Measurements from ENCODE around the gene SSTR5. TPM values are rescaled to one million over a fixed set of nuclear protein-coding genes. Genes with fewer than 3 reads are reported as not detected.

The SSTR5 gene
- polyA plus RNA-seq, 2 of the 4 experiments (the other 2 are of a cell fraction) = 0.06 to 0.08 TPM

DNA sequence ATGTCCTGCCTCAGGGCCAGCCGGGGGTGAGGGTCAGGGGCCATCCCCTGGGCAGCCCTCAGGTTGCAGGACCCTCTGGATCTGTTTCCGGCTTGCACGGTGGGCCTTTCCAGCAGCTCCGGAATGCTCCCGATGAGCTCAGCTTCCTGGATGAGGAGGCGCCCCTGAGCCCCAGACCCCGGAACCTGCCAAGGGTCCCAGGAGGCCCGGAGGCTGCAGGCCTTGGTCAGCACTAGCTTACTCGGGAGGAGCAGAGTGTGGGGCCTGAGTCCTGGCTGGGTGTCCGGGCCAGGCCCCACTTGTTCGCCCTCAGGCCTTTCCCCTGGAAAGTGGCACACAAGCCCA is 31.1 kb downstream of the SSTR5 start:
- Histone ChIP-seq H3K4me2 (no peak overlapping the region; the same call in 2 of the 3 replicates), H3K4me3 (no peak overlapping the region), H3K4me1 (peaks cover 20% of the 10 kb centered on the region), H3K27ac (no peak overlapping the region), H3K9me3 (no peaks in the 10 kb centered on the region)
- DNase-seq (ENCODE audit: low read depth in 1 of 2, low spot score in 1 of 2) = no peak
- TF ChIP-seq JUN (IDR thresholded peaks at IDR 0.05) (no peak), JUNB (IDR thresholded peaks at IDR 0.05) (no peak), TP53 (CRISPR knock-in tag; IDR thresholded peaks at IDR 0.05) (no peak), ZSCAN20 (CRISPR knock-in tag; IDR thresholded peaks at IDR 0.05) (no peak), RNF2 (IDR thresholded peaks at IDR 0.05; ENCODE audit: borderline replicate concordance, low read depth) (no peak), HEYL (CRISPR knock-in tag; IDR thresholded peaks at IDR 0.05) (no peak), FOXS1 (CRISPR knock-in tag; IDR thresholded peaks at IDR 0.05) (no peak)
- TF ChIP-seq, protein P1, sequence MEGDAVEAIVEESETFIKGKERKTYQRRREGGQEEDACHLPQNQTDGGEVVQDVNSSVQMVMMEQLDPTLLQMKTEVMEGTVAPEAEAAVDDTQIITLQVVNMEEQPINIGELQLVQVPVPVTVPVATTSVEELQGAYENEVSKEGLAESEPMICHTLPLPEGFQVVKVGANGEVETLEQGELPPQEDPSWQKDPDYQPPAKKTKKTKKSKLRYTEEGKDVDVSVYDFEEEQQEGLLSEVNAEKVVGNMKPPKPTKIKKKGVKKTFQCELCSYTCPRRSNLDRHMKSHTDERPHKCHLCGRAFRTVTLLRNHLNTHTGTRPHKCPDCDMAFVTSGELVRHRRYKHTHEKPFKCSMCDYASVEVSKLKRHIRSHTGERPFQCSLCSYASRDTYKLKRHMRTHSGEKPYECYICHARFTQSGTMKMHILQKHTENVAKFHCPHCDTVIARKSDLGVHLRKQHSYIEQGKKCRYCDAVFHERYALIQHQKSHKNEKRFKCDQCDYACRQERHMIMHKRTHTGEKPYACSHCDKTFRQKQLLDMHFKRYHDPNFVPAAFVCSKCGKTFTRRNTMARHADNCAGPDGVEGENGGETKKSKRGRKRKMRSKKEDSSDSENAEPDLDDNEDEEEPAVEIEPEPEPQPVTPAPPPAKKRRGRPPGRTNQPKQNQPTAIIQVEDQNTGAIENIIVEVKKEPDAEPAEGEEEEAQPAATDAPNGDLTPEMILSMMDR (IDR thresholded peaks at IDR 0.05) = no peak
- TF ChIP-seq, protein P2, sequence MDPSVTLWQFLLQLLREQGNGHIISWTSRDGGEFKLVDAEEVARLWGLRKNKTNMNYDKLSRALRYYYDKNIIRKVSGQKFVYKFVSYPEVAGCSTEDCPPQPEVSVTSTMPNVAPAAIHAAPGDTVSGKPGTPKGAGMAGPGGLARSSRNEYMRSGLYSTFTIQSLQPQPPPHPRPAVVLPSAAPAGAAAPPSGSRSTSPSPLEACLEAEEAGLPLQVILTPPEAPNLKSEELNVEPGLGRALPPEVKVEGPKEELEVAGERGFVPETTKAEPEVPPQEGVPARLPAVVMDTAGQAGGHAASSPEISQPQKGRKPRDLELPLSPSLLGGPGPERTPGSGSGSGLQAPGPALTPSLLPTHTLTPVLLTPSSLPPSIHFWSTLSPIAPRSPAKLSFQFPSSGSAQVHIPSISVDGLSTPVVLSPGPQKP (IDR thresholded peaks at IDR 0.05; ENCODE audit: low read depth, low read length) = no peak
- TF ChIP-seq, protein P3, sequence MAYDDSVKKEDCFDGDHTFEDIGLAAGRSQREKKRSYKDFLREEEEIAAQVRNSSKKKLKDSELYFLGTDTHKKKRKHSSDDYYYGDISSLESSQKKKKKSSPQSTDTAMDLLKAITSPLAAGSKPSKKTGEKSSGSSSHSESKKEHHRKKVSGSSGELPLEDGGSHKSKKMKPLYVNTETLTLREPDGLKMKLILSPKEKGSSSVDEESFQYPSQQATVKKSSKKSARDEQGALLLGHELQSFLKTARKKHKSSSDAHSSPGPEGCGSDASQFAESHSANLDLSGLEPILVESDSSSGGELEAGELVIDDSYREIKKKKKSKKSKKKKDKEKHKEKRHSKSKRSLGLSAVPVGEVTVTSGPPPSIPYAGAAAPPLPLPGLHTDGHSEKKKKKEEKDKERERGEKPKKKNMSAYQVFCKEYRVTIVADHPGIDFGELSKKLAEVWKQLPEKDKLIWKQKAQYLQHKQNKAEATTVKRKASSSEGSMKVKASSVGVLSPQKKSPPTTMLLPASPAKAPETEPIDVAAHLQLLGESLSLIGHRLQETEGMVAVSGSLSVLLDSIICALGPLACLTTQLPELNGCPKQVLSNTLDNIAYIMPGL (CRISPR knock-in tag; IDR thresholded peaks at IDR 0.05; ENCODE audit: borderline replicate concordance) = no peak
- WGBS (ENCODE audit: missing lambda C conversion rate) = 61% methylated on average over 3 of the region's 11 CpGs
- ATAC-seq = no peak
- ChIA-PET POLR2A (no interaction called here), CTCF (interaction anchor here (0.6 to 1.8 kb wide), 26 partner anchors 9 to 318 kb away, joined by 3 to 12 read pairs (median 4); partner anchors contain the start of genes GNG13 and TPSG1)
- no peak for FAIRE-seq

DNA sequence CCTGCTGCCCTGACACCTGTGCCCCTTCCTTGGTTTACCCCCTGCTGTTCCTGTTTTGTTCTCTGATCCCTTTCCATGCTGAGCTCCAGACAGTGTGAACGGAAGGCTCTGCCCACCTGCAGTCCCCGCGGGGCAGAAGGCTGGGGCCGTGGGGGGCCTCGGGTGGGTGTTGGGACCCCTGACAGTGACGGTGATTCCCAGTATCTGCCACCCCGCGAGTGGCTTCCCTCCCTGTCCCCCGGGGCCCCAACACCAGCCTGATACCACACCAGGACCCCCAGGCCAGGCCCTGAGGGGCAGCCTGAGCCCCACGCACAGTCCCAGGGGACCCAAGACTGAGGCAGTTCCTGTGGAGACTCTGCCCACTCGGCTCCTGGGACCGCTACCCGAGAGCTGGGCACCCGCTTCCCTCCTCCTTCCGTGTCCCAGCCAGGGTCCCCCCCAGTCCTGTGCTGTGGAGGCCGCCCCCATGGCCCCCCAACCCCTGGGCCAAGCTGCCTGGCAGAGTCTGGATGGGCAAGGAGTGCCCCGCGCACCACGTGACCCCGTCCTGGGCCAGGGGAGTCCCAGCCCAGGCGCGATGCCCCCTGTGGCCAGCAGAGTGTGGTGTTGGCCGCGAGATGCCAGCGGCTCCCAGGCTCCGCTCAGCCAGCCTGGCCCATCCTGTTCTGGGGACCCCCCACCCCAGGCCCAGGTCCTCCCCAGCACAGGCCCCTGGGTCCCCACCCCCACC is 33.5 kb downstream of the SSTR5 start:
- TF ChIP-seq POLR2AphosphoS2 (conservative IDR thresholded peaks at IDR 0.05; ENCODE audit: low read length) = no peak
- TF ChIP-seq, protein P4, sequence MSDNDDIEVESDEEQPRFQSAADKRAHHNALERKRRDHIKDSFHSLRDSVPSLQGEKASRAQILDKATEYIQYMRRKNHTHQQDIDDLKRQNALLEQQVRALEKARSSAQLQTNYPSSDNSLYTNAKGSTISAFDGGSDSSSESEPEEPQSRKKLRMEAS (IDR thresholded peaks at IDR 0.05) = no peak
- TF ChIP-seq, protein P5, sequence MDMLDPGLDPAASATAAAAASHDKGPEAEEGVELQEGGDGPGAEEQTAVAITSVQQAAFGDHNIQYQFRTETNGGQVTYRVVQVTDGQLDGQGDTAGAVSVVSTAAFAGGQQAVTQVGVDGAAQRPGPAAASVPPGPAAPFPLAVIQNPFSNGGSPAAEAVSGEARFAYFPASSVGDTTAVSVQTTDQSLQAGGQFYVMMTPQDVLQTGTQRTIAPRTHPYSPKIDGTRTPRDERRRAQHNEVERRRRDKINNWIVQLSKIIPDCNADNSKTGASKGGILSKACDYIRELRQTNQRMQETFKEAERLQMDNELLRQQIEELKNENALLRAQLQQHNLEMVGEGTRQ (IDR thresholded peaks at IDR 0.05) = peak; percentile 94
- TF ChIP-seq, protein P1 (IDR thresholded peaks at IDR 0.05) = peak; percentile 93
- peak; percentile 94 to 100 for TF ChIP-seq RAD21 (conservative IDR thresholded peaks at IDR 0.05 in 1 of 2, IDR thresholded peaks at IDR 0.05 in 1 of 2)
- no peak for TF ChIP-seq ZSCAN20 (CRISPR knock-in tag; IDR thresholded peaks at IDR 0.05)
- peak; percentile 99 for TF ChIP-seq SMC3 (IDR thresholded peaks at IDR 0.05)
- TF ChIP-seq KDM5A (IDR thresholded peaks at IDR 0.05) = no peak
- peak overlapping the region; percentile 23 to 54; a peak in 3 of 6 replicates for H3K27ac ChIP-seq
- ChIA-PET CTCF (interaction anchor here (0.6 to 4.5 kb wide), 35 partner anchors 9 to 512 kb away, joined by 3 to 26 read pairs (median 4); no protein-coding TSS in a partner anchor), POLR2A (no interaction called here)
- DNase-seq (ENCODE audit: low read depth in 1 of 2, low spot score in 1 of 2) = peak; percentile 71 to 94
- FAIRE-seq = no peak
- WGBS (ENCODE audit: missing lambda C conversion rate) = 2% methylated on average over 9 of the region's 26 CpGs
- H3K4me3 ChIP-seq = no peak overlapping the region
- no peaks in the 10 kb centered on the region for H3K9me3 ChIP-seq
- H3K4me2 ChIP-seq = peak overlapping the region; percentile 64
- ATAC-seq = peak; percentile 59 to 86
- H3K4me1 ChIP-seq = peaks cover 22% of the 10 kb centered on the region
